ENCODE measurements around the gene RPS6KC1. TPM values are rescaled to one million over a fixed set of nuclear protein-coding genes. Genes with fewer than 3 reads are reported as not detected.

Gene RPS6KC1
- total and polyA plus RNA-seq, 9 of the 15 experiments (the other 6 are each of a cell fraction or from before 2014, with no cell fraction given), result 4.3 to 34.6 (median 20.9) TPM

DNA sequence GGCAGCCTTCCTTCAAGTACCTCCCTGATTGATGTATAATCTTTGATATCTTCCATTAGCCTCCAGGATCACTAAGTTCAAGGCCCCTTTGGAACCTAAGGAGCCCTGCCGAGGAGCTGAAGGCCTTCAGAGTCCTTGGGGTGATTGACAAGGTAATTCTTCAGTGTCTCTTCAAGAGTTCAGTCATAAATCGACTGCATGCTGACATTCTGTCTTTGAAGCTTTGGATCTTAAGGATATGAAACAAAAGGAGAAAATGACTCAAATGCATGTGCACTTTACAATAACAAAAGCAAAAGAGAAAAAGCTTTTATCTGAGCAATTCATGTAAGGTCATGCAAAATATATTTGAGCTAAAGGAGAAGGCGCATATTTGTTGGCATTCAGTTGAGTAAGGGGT, 125.3 kb downstream of the RPS6KC1 start:
- intact Hi-C loops (cut with micrococcal nuclease) (no loop called here), in situ Hi-C loops (cut with MboI) (no loop called here)
- CTCF ChIA-PET (ENCODE audit: low intra/inter-chr PET ratio), result no interaction called here
- H3K27me3 ChIP-seq (ENCODE audit: control insufficient read depth in 2 of 2, insufficient read depth in 2 of 2, low read length in 2 of 2), result no peaks in the 10 kb centered on the region
- H3K9me3 ChIP-seq (replicated peaks; ENCODE audit: control insufficient read depth, insufficient read depth, low read depth, low read length), result no peaks in the 10 kb centered on the region
- peaks cover 17% of the 10 kb centered on the region for H3K36me3 ChIP-seq (ENCODE audit: control insufficient read depth, insufficient read depth, low read length)
- BruUV-seq (replicated peaks), result no TSS peak
- FAIRE-seq, result no peak
- POLR2A ChIA-PET, result interaction anchor here (1.0 to 1.2 kb wide), 2 partner anchors 18 to 21 kb away, joined by 3 read pairs; no protein-coding TSS in a partner anchor
- H3K79me2 ChIP-seq (ENCODE audit: control insufficient read depth, insufficient read depth, low read length), result no peaks in the 10 kb centered on the region
- H3K4me3 ChIP-seq, result no peak overlapping the region
- H4K20me1 ChIP-seq (replicated peaks; ENCODE audit: control insufficient read depth, insufficient read depth, low read length), result no peaks in the 10 kb centered on the region
- ATAC-seq, result no peak
- no peak for DNase-seq (ENCODE audit: extremely low read depth in 1 of 4, low spot score in 3 of 4)
- H3K9ac ChIP-seq (ENCODE audit: insufficient read depth in 1 of 2, low read depth in 2 of 2, low read length in 2 of 2), result no peak overlapping the region
- H3K4me1 ChIP-seq (replicated peaks in 1 of 2; ENCODE audit: control insufficient read depth in 2 of 2, insufficient read depth in 2 of 2, low read length in 2 of 2), result no peaks in the 10 kb centered on the region
- no peak overlapping the region for H3K4me2 ChIP-seq (ENCODE audit: insufficient read depth, low read length)
- H2AFZ ChIP-seq (ENCODE audit: low read depth, low read length), result no peak overlapping the region
- TF ChIP-seq MEIS2 (IDR thresholded peaks at IDR 0.05; ENCODE audit: partially characterized antibody) (peak; percentile 52), ZFP36 (IDR thresholded peaks at IDR 0.05; ENCODE audit: low read depth, low read length, partially characterized antibody) (no peak)
- TF ChIP-seq, protein P1, sequence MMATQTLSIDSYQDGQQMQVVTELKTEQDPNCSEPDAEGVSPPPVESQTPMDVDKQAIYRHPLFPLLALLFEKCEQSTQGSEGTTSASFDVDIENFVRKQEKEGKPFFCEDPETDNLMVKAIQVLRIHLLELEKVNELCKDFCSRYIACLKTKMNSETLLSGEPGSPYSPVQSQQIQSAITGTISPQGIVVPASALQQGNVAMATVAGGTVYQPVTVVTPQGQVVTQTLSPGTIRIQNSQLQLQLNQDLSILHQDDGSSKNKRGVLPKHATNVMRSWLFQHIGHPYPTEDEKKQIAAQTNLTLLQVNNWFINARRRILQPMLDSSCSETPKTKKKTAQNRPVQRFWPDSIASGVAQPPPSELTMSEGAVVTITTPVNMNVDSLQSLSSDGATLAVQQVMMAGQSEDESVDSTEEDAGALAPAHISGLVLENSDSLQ (IDR thresholded peaks at IDR 0.05), result peak; percentile 40; the same call in 1 of the 2 replicates
- TF ChIP-seq, protein P2, sequence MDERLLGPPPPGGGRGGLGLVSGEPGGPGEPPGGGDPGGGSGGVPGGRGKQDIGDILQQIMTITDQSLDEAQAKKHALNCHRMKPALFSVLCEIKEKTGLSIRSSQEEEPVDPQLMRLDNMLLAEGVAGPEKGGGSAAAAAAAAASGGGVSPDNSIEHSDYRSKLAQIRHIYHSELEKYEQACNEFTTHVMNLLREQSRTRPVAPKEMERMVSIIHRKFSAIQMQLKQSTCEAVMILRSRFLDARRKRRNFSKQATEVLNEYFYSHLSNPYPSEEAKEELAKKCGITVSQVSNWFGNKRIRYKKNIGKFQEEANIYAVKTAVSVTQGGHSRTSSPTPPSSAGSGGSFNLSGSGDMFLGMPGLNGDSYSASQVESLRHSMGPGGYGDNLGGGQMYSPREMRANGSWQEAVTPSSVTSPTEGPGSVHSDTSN (CRISPR knock-in tag; IDR thresholded peaks at IDR 0.05; ENCODE audit: low read depth), result no peak
- TF ChIP-seq, protein P2 (tag; conservative IDR thresholded peaks at IDR 0.05; ENCODE audit: low read depth), result 0 out of 2 replicates have a peak, but pooled peaks have one; percentile 26
- no peaks in the 10 kb centered on the region for H3K9me1 ChIP-seq (ENCODE audit: control insufficient read depth, insufficient read depth, low read length)
- WGBS (ENCODE audit: insufficient coverage, low coverage, missing lambda C conversion rate), result 77% methylated on average over 3 of the region's 3 CpGs
- no peak overlapping the region for H3K27ac ChIP-seq (ENCODE audit: extremely low read depth, low read depth, low read length)

Data from K562 (cell line).